ENCODE data around the gene RBM47.
"Not testable (repeated sequence)": the region's sequence is repeated elsewhere in the genome, so short reads cannot be mapped to it uniquely, and the experiment has no call there.

RBM47 gene

DNA sequence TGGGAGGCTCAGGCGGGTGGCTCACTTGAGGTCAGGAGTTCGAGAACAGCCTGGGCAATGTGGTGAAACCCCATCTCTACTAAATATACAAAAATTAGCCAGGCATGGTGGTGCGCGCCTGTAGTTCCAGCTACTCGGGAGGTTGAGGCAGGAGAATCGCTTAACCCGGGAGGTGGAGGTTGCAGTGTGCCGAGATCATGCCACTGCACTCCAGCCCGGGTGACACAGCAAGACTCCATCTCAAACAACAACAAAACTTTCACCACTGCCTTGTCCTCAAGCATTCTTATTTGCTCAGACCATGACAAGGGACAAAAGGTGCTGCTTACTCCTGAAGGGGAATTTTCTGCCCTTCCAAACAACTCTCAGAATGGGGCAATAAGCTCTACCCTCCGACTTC, 194.4 kb downstream of the RBM47 start:
- DNase-seq: not testable (repeated sequence)

- DNase-seq: no peak
Observed at GRCh38 chr4:40434126-40434687, 195.5 kb downstream of the RBM47 start.

- DNase-seq: no peak
Observed at GRCh38 chr4:40432504-40432903, 197.2 kb downstream of the RBM47 start.

DNA sequence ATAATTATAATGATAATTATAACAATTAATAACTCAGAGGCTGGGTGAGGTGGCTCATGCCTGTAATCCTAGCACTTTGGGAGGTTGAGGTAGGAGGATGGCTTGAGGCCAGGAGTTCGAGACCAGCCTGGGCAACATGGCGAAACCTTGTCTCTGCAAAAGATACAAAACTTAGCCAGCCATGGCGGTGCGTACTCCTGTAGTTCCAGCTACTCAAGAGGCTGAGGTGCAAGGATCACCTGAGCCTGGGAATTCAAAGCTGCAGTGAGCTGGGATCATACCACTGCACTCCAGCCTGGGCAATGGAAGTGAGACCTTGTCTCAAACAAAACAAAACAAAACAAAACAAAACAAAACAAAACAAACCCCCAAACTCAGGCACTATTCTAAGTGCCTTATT, 201.8 kb downstream of the RBM47 start:
- DNase-seq: not testable (repeated sequence)

DNA sequence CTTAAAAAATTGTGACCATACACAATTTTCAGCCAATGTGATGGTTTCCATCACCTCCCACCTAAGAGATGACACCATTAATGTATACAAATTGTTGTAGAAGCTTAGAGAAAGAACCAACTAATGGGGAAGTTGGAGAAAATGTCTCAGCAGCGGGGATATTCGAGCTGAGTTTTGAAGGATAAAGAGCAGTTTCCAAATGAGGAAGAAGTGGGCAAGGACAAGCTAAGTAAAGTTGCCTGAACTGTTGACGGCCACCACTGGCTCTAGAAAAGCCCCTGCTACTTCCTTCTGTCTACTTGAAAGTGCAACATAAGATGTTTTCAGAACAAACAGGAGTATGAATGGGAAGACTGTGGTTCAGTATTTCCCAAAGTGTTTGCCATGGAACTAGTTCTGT, 202.5 kb downstream of the RBM47 start:
- DNase-seq: peak; percentile 83 to 84

DNA sequence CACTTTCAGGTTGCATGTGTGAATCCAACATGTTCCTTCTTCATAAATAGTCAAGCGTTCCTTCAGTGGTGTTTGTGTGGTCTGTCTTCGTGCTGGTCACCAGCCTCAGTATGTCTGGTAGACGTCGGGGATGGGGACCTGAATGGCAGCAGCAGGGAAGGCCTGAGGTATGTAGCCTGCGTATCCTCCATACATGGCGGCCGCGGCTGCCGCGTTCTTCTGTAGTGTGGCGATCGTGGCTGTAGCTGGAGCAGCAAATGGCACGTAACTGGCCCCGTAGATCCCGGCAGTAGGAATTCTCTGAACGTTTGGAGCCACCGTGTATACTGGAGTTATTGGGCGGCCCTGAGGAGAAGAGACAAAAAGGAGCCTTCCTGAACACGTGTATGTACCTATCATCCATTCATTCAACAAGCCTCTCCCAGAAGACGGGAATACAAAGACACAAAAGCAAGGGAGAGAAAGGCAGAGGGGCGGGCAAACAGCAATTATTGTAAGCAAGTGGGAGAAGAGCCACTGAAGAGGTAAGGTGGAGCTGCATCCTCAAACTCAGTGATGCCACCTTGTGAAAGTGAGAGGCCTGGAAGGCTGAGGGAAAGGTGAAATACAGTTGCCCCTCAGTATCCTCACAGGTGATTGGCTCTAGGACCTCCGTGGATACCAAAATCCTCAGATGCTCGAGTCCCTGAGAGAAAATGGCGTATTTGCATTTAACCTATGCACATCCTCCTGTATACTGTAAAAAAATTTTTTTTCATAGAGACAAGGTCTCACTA, 203.7 kb downstream of the RBM47 start:
- no peak for DNase-seq

DNA sequence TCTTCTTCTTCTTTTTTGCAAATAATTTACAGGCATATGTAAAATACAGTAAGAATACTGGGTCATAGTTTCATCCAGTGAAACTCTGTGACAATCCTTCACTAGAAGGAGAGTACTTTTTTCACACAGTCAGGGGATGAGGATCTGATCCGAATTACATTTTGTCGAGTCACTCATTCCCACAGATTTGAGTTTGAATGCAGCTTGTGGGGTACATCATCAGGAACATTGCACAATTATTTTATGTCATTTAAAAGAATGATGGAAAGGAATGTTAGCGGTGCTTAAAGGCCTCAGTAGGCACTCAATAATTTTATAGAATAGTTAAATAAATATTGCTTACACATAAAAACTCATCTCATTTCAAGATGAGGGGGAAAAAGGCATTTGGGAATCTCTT, 205.9 kb downstream of the RBM47 start:
- no peak for DNase-seq

DNA sequence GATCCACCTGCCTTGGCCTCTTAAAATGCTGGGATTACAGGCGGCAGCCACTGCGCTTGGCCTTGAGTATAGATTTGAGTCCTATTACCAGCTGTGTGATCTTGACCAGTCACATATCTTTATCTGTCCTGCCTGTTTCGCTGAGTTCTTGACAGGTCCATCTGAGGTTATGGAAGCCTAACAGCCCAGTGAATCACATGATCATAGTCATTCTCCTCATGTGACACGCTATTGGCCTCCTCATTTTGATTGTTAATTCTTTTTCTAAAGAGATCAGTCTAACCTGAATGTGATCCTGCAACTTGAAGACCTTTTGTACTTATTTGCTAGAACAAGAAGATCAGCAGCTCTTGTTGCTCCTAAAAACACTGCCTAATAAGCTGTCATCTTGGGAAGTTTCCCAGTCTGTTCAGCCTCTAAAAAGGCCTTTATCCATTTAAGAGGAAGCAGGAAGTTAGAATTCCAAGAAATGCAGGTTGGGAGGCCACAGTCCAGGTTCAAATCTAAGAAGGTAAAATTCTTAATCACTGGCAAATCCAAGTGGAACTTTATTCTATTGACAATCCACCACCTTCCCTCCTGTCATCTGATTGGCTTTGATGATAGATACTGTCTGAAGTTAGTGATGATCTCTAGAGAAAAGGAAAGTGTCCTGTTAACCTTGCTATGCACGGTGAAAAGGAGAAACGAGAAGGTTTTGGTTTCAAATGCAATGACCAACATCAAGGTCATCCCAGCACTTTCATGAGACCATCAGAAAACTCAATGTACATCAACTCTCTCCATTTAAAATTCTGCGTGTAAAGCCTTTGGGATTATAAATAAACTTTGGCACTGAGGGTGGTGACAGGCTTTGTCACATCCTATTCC, 207.6 kb downstream of the RBM47 start:
- no peak for DNase-seq

GRCh38 chr4:40419231-40419912, 210.3 kb downstream of the RBM47 start:
- DNase-seq: no peak

DNA sequence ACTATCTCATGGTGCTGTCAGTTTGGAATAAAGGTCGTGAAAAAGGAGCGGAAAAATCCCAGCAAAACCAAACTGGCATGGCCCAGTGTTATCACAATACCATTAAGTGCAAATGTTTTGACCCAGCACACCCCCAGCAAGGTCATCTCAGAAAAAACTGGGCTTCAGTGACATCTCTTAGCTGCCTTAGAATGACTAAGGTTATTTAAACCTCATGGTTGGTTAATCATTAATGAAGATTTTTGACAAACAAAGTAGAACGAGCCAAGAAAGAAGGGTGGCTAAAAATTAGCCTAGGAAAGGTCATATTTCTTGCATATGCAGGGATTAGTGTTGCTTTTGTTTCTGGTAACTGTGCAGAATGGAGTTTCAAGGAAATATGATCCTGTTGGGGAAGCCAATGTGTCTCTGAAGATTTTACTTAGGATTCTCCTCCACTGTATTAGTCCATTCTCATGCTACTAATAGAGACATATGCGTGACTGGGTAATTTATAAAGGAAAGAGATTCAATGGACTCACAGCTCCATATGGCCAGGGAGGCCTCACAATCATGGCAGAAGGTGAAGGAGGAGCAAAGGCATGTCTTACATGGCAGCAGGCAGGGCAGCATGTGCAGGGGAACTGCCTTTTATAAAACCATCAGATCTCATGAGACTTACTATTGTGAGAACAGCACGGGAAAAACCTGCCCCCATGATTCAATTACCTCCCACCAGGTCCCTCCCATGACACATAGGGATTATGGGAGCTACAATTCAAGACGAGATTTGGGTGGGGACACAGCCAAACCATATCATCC, 211.0 kb downstream of the RBM47 start:
- no peak for DNase-seq

DNA sequence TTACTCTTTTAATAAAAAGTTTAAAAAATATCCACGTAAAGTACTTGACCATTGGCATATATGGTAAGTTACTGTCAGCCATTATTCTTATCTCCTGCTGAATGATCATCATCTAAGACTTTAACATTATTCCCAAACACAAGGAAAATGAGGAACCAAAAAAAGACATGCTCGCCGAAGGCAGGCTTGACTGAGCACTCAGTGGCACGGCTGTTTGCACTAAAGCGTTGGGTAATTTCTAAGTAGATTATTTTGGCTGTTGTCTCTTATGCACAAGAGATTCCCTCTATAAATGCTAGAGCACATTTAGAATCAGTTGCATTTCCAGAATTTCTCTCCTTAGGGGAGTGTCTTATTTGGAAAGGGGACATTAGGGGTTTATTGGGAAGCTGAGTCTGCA, 211.7 kb downstream of the RBM47 start:
- no peak for DNase-seq

DNA sequence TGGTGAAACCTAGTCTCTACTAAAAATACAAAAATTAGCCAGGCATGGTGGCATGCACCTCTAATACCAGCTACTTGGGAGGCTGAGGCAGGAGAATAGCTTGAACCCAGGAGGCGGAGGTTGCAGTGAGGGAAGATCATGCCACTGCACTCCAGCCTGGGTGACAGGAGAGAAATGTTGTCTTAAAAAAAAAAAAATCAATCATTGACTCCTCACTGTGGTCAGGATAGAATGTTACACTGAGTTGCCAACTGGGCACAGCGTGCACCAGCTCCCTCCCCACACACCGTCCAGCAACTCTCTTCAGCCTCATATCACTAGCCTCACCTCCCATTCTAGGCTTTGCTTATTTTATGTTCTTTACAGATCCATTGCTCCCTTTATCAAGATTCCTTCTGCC, 215.0 kb downstream of the RBM47 start:
- no peak for DNase-seq

- no peak for DNase-seq
Observed at GRCh38 chr4:40412866-40413795, 216.5 kb downstream of the RBM47 start.

GRCh38 chr4:40412388-40412787, 217.3 kb downstream of the RBM47 start:
- DNase-seq: no peak

- DNase-seq: no peak
Observed at GRCh38 chr4:40409835-40410234, 219.8 kb downstream of the RBM47 start.

DNA sequence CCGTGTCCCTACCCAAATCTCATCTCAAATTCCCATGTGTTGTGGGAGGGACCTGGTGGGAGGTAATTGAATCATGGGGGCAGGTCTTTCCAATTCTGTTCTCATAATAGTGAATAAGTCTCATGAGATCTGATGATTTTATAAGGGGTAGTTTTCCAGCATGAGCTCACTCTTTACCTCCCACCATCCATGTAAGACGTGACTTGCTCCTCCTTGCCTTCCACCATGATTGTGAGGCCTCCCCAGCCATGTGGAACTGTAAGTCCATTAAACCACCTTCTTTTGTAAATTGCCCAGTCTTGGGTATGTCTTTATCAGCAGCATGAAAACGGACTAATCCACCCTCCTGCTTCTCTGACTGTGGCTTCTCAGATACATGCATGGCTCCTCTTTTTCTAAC, 222.2 kb downstream of the RBM47 start:
- DNase-seq: not testable (repeated sequence)

- DNase-seq: no peak
Observed at GRCh38 chr4:40406340-40406739, 223.3 kb downstream of the RBM47 start.

DNA sequence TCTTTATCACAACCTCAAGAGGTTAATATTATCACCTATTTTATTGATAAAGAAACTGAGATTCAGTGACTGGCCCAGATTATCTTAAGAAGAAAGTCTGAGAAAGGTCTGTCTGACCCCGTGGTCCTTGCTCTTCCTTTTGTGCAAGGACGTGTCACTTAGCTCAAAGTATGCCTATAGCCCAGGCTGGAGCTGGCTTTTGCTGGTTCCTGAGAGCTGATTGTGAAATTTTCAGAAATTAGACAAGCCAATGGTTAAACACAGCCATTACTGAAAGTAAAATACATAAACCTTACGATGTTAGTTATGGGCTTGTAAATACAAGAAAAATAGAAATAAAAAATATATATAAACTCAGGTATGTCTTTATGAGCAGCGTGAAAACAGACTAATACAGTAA, 224.5 kb downstream of the RBM47 start:
- DNase-seq: no peak

GRCh38 chr4:40403081-40403480, 226.6 kb downstream of the RBM47 start:
- DNase-seq: no peak

DNA sequence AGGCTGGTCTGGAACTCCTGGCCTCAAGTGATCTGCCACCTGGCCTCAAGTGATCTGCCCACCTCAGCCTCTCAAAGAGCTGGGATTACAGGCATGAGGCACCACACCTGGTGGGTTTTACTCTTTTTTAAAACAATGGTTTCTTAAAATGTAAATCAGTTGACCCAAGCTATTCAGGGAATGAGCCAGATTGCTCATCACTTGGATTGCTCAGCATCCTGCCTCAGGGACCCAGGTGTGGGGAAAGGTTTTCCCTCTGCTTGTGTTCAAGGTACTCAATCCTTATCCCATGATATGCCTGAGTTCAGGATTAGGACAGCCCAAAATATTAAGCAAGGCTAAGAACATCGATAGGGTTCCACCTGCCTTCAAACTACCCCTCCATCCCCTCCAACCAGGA, 227.1 kb downstream of the RBM47 start:
- DNase-seq: no peak

- no peak for DNase-seq
Observed at GRCh38 chr4:40401631-40402030, 228.0 kb downstream of the RBM47 start.
